IMR-90 (cell line): ENCODE data around the gene PHACTR2.

Experiments used
- FOS ChIP-seq: fragments of 150-350 bp; IDR thresholded peaks from 2 replicates; pipeline ENCODE4 v1.6.1; 2016; ENCODE audit warnings: low read depth, low read length
- MXI1 ChIP-seq: IDR thresholded peaks from 2 replicates; pipeline ENCODE4 v1.6.1; 2012; ENCODE audit warnings: low read depth, mild to moderate bottlenecking, low read length, moderate library complexity, borderline replicate concordance
- POLR2A ChIP-seq: IDR thresholded peaks from 2 replicates; pipeline ENCODE4 v1.6.1; 2012; ENCODE audit warnings: mild to moderate bottlenecking, low read depth, low read length
- RAD21 ChIP-seq: IDR thresholded peaks from 2 replicates; pipeline ENCODE4 v1.6.1; 2012; ENCODE audit warnings: low read length, improper control_type of control experiment
- TF ChIP-seq, protein P1 (sequence below): conservative IDR thresholded peaks from 2 replicates; pipeline ENCODE4 v1.5.1; 2012; ENCODE audit warnings: mild to moderate bottlenecking, low read depth, low read length, improper control_type of control experiment
- TF ChIP-seq, protein P2 (sequence below): fragments of 150-350 bp; IDR thresholded peaks from 2 replicates; pipeline ENCODE4 v1.6.1; 2016; ENCODE audit warnings: low read depth, mild to moderate bottlenecking, low read length, moderate library complexity, borderline replicate concordance
- TF ChIP-seq, protein P3 (sequence below): fragments of 150-350 bp; IDR thresholded peaks from 2 replicates; pipeline ENCODE4 v1.6.1; 2017; ENCODE audit warnings: mild to moderate bottlenecking, antibody characterized with exemption, low read length, low read depth

DNA sequence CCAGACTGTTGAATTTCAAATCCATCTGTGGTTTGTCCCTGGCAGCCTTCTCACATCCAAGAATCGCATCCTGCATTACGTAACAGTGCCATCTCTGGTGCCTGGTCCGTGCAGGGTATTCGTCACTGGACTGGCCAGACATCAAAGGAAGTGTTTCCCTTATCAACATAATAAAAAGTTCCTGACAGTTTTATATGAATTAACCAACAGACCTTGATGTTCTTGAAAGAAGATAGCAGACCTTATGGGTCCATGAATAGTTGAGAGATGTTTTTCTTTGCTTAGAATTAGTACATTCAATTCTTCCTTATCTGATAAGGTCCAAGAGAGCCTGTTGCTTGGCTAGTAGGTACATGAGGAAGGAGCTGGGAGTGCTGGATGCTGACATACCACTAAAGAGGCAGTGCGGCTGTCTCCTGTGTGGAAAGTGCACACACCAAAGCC is 77.6 kb downstream of the PHACTR2 start:
- TF ChIP-seq, protein P1, sequence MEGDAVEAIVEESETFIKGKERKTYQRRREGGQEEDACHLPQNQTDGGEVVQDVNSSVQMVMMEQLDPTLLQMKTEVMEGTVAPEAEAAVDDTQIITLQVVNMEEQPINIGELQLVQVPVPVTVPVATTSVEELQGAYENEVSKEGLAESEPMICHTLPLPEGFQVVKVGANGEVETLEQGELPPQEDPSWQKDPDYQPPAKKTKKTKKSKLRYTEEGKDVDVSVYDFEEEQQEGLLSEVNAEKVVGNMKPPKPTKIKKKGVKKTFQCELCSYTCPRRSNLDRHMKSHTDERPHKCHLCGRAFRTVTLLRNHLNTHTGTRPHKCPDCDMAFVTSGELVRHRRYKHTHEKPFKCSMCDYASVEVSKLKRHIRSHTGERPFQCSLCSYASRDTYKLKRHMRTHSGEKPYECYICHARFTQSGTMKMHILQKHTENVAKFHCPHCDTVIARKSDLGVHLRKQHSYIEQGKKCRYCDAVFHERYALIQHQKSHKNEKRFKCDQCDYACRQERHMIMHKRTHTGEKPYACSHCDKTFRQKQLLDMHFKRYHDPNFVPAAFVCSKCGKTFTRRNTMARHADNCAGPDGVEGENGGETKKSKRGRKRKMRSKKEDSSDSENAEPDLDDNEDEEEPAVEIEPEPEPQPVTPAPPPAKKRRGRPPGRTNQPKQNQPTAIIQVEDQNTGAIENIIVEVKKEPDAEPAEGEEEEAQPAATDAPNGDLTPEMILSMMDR, result no peak
- TF ChIP-seq POLR2A (no peak), RAD21 (no peak), MXI1 (no peak), FOS (no peak)
- TF ChIP-seq, protein P2, sequence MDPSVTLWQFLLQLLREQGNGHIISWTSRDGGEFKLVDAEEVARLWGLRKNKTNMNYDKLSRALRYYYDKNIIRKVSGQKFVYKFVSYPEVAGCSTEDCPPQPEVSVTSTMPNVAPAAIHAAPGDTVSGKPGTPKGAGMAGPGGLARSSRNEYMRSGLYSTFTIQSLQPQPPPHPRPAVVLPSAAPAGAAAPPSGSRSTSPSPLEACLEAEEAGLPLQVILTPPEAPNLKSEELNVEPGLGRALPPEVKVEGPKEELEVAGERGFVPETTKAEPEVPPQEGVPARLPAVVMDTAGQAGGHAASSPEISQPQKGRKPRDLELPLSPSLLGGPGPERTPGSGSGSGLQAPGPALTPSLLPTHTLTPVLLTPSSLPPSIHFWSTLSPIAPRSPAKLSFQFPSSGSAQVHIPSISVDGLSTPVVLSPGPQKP, result no peak
- TF ChIP-seq, protein P3, sequence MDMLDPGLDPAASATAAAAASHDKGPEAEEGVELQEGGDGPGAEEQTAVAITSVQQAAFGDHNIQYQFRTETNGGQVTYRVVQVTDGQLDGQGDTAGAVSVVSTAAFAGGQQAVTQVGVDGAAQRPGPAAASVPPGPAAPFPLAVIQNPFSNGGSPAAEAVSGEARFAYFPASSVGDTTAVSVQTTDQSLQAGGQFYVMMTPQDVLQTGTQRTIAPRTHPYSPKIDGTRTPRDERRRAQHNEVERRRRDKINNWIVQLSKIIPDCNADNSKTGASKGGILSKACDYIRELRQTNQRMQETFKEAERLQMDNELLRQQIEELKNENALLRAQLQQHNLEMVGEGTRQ, result no peak
